Renal pelvis (tissue), 4 donors: Measurements from ENCODE around the gene CACNG8. TPM values are rescaled to one million over a fixed set of nuclear protein-coding genes. Genes with fewer than 3 reads are reported as not detected.
"Not testable (repeated sequence)": the region's sequence is repeated elsewhere in the genome, so short reads cannot be mapped to it uniquely, and the experiment has no call there.

Source experiments
- DNase-seq: peaks from one replicate; pipeline ENCODE4 v3.0.0-alpha.2; 2013
- polyA plus RNA-seq, 3 donors: library from polyadenylated mRNA; unstranded; fragments of 120-200 nt; gene quantifications; one replicate each; pipeline ENCODE4 v1.2.1, GENCODE V29; 2013; ENCODE audit not compliant: insufficient read length in 3 of 3

CACNG8 gene
- polyA plus RNA-seq, 3 donors = 0.19 to 0.49 (median 0.35) TPM

- no peak for DNase-seq
Measured at GRCh38 chr19:54035215-54036178, 72.8 kb downstream of the CACNG8 start.

DNA sequence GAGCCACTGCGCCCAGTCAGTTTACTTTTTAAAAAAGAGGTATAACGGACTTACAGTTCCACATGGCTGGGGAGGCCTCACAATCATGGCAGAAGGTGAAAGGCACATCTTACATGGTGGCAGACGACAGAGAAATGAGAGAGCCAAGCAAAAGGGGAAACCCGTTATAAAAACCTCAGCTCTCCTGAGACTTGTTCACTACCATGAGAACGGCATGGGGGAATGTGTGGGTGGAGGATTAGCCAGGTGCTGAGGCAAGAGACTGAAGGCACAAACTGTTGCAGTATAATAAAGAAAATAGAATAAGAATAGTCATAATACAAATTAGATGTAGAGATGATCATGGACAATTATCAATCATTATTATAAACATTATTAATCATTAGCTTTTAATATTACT is 73.8 kb downstream of the CACNG8 start:
- DNase-seq = not testable (repeated sequence)

Other genes starting within 250 kb of the CACNG8 start
- gene NLRP12, start 138.6 kb upstream of the CACNG8 start, polyA plus RNA-seq = under 1 TPM; 0.09 to 0.38 (median 0.24) TPM
- 10 to 100 TPM; 62.7 to 79.8 (median 79.1) TPM for gene MYADM, start 95.1 kb upstream of the CACNG8 start, polyA plus RNA-seq
- under 1 TPM; 0.40 to 0.75 (median 0.67) TPM for gene PRKCG, start 80.7 kb upstream of the CACNG8 start, polyA plus RNA-seq
- gene CACNG7, start 53.7 kb upstream of the CACNG8 start, polyA plus RNA-seq = under 1 TPM; 0.36 to 0.70 (median 0.50) TPM
- gene CACNG6, start 28.7 kb downstream of the CACNG8 start, polyA plus RNA-seq = under 1 TPM; 0.65 to 0.88 (median 0.73) TPM
- gene VSTM1, start 101.0 kb downstream of the CACNG8 start, polyA plus RNA-seq = under 1 TPM in 1 of 3 donors, not detected in 2; 0.38 TPM
- gene TARM1, start 118.4 kb downstream of the CACNG8 start, polyA plus RNA-seq = under 1 TPM; 0.16 to 0.30 (median 0.21) TPM
- gene OSCAR, start 137.9 kb downstream of the CACNG8 start, polyA plus RNA-seq = under 1 TPM; 0.27 to 0.40 (median 0.30) TPM
- 100 to 1,000 TPM; 126 to 157 (median 156) TPM for gene NDUFA3, start 139.9 kb downstream of the CACNG8 start, polyA plus RNA-seq
- gene TFPT, start 152.7 kb downstream of the CACNG8 start, polyA plus RNA-seq = 10 to 100 TPM; 18.2 to 22.2 (median 21.9) TPM
- gene PRPF31, start 152.8 kb downstream of the CACNG8 start, polyA plus RNA-seq = 10 to 100 TPM; 72.8 to 83.6 (median 74.5) TPM
- 10 to 100 TPM; 60.6 to 69.8 (median 69.0) TPM for gene CNOT3, start 174.8 kb downstream of the CACNG8 start, polyA plus RNA-seq
- gene LENG1, start 196.8 kb downstream of the CACNG8 start, polyA plus RNA-seq = 10 to 100 TPM in 1 of 3 donors, 1 to 10 TPM in 2; 8.2 to 10.4 (median 8.5) TPM
- 10 to 100 TPM; 33.3 to 38.4 (median 35.7) TPM for gene TMC4, start 210.2 kb downstream of the CACNG8 start, polyA plus RNA-seq
- gene MBOAT7, start 226.6 kb downstream of the CACNG8 start, polyA plus RNA-seq = 10 to 100 TPM; 74.1 to 97.8 (median 84.2) TPM
- gene TSEN34, start 228.4 kb downstream of the CACNG8 start, polyA plus RNA-seq = 10 to 100 TPM; 48.5 to 70.9 (median 67.9) TPM
- gene RPS9, start 237.9 kb downstream of the CACNG8 start, polyA plus RNA-seq = 1,000 to 10,000 TPM; 1,622 to 1,775 (median 1,767) TPM